NCI-H2227 (cell line): ENCODE data around the gene BICDL1.

Experiments
- DNase-seq: peaks from one replicate; lab custom pipeline; 2025; ENCODE audit not compliant: unreplicated experiment; lab: John Stamatoyannopoulos, UW

BICDL1 gene

GRCh38 chr12:120121343-120121742 lies 132.3 kb downstream of the BICDL1 start:
- DNase-seq, result no peak

GRCh38 chr12:120121766-120122293 lies 132.8 kb downstream of the BICDL1 start:
- no peak for DNase-seq

GRCh38 chr12:120125029-120125428 lies 136.0 kb downstream of the BICDL1 start:
- DNase-seq, result no peak

GRCh38 chr12:120125792-120126634 lies 137.0 kb downstream of the BICDL1 start:
- no peak for DNase-seq

- no peak for DNase-seq
Observed at GRCh38 chr12:120126635-120127005, 137.6 kb downstream of the BICDL1 start.

- no peak for DNase-seq
Observed at GRCh38 chr12:120130011-120130410, 141.0 kb downstream of the BICDL1 start.

GRCh38 chr12:120131116-120131515 lies 142.1 kb downstream of the BICDL1 start:
- DNase-seq, result no peak

- DNase-seq, result no peak
Observed at GRCh38 chr12:120132054-120132836, 143.2 kb downstream of the BICDL1 start.

- DNase-seq, result no peak
Observed at GRCh38 chr12:120132863-120133385, 143.9 kb downstream of the BICDL1 start.

- no peak for DNase-seq
Observed at GRCh38 chr12:120134307-120134980, 145.4 kb downstream of the BICDL1 start.

- no peak for DNase-seq
Observed at GRCh38 chr12:120136093-120136770, 147.2 kb downstream of the BICDL1 start.

- no peak for DNase-seq
Observed at GRCh38 chr12:120137833-120138232, 148.8 kb downstream of the BICDL1 start.

GRCh38 chr12:120138366-120138765 lies 149.3 kb downstream of the BICDL1 start:
- no peak for DNase-seq

GRCh38 chr12:120139958-120140357 lies 150.9 kb downstream of the BICDL1 start:
- DNase-seq, result no peak

- DNase-seq, result no peak
Observed at GRCh38 chr12:120140603-120141002, 151.6 kb downstream of the BICDL1 start.

GRCh38 chr12:120141336-120141735 lies 152.3 kb downstream of the BICDL1 start:
- no peak for DNase-seq

GRCh38 chr12:120142231-120142877 lies 153.3 kb downstream of the BICDL1 start:
- DNase-seq, result no peak
